AG04450 (cell line): Measurements from ENCODE around the gene SNX13. TPM values are rescaled to one million over a fixed set of nuclear protein-coding genes. Genes with fewer than 3 reads are reported as not detected.

Source experiments
- CTCF ChIA-PET: fragments of 300-600, 350-600 bp; formaldehyde crosslinking; extraction: SDS; loops from one replicate; lab custom pipeline; 2022; ENCODE audit warnings: antibody characterized with exemption, inconsistent platforms; lab: Charles Lee
- POLR2A ChIA-PET: fragments of 350-600 bp; formaldehyde crosslinking; extraction: SDS; loops from one replicate; lab custom pipeline; 2021; ENCODE audit warnings: antibody characterized with exemption, inconsistent platforms; lab: Yijun Ruan, JAX
- DNase-seq: peaks from one replicate; pipeline ENCODE4 v3.0.0-alpha.2; 2011; ENCODE audit warnings: low read depth, low spot score
- H3K27ac ChIP-seq: one replicate; pipeline ENCODE4 v1.5.1; 2012; ENCODE audit warnings: low read depth, low read length, control low read depth
- H3K27me3 ChIP-seq: one replicate; pipeline ENCODE4 v1.6.0; 2012; ENCODE audit warnings: low read length; ENCODE audit not compliant: control insufficient read depth, insufficient read depth
- H3K4me3 ChIP-seq: 2 replicates; pipeline ENCODE4 v1.5.1; 2011; ENCODE audit warnings: mild to moderate bottlenecking, low read depth, low read length, control low read depth
- H3K9me3 ChIP-seq: 2 replicates; pipeline ENCODE4 v1.5.1; 2012; ENCODE audit warnings: low read length; ENCODE audit not compliant: control insufficient read depth, insufficient read depth
- polyA plus RNA-seq: library from polyadenylated mRNA; depleted of rRNA; stranded (reverse); fragments of >200 nt; gene quantifications from 2 replicates; pipeline ENCODE4 v1.2.3, GENCODE V29; 2011
- TF ChIP-seq, protein P1 (sequence below): IDR thresholded peaks from 2 replicates; pipeline ENCODE4 v1.5.1; 2011; ENCODE audit warnings: low read depth, low read length, control low read depth, inconsistent platforms

The SNX13 gene
- polyA plus RNA-seq, 1 experiment, result 28.3 TPM

GRCh38 chr7:17830206-17830605 lies 110.1 kb downstream of the SNX13 start:
- POLR2A ChIA-PET, result no interaction called here

GRCh38 chr7:17829001-17829400 lies 111.3 kb downstream of the SNX13 start:
- POLR2A ChIA-PET, result no interaction called here
- no peak for DNase-seq
- H3K27me3 ChIP-seq, result no peaks in the 10 kb centered on the region
- no peak overlapping the region for H3K4me3 ChIP-seq
- CTCF ChIA-PET, result no interaction called here
- no peaks in the 10 kb centered on the region for H3K9me3 ChIP-seq
- TF ChIP-seq, protein P1, sequence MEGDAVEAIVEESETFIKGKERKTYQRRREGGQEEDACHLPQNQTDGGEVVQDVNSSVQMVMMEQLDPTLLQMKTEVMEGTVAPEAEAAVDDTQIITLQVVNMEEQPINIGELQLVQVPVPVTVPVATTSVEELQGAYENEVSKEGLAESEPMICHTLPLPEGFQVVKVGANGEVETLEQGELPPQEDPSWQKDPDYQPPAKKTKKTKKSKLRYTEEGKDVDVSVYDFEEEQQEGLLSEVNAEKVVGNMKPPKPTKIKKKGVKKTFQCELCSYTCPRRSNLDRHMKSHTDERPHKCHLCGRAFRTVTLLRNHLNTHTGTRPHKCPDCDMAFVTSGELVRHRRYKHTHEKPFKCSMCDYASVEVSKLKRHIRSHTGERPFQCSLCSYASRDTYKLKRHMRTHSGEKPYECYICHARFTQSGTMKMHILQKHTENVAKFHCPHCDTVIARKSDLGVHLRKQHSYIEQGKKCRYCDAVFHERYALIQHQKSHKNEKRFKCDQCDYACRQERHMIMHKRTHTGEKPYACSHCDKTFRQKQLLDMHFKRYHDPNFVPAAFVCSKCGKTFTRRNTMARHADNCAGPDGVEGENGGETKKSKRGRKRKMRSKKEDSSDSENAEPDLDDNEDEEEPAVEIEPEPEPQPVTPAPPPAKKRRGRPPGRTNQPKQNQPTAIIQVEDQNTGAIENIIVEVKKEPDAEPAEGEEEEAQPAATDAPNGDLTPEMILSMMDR, result no peak
- H3K27ac ChIP-seq, result no peak overlapping the region

More at GRCh38 chr7:17830206-17830605, 110.1 kb downstream of the SNX13 start:
- Histone ChIP-seq H3K27me3 (no peaks in the 10 kb centered on the region), H3K27ac (no peak overlapping the region), H3K9me3 (no peaks in the 10 kb centered on the region), H3K4me3 (no peak overlapping the region)
- TF ChIP-seq, protein P1, result no peak
- no peak for DNase-seq
- CTCF ChIA-PET, result no interaction called here

DNA sequence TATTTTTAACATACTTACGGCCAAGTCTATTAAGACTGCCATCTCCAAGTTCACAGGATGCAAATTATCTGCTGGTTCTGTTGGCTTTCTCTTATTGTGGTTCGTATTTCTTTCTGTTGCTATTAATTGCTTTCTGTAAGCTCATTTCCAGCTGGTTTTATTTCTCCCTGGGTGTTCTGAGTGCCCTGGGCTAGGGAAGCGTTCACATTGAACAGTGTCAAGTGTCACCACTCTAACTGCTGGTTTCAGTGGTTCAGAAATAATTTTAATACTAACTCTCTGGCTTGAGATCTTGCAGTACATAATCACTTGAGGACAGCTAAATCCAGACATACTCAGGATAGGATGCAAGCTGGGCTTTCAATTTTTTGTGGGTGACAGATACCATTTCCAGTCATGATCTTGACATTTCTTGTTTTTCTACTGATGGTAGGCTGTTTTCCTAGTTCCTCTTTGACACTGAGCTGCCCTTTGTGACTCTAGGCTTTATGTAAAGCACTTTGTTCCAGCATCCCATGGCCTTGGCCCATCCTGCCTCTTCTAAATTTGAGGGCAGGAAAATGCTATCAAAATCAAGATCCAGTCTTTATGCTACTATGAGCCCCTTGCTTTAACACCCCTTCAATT lies 117.6 kb downstream of the SNX13 start:
- TF ChIP-seq, protein P1, result no peak
- POLR2A ChIA-PET, result no interaction called here
- no peak for DNase-seq
- no peak overlapping the region for H3K4me3 ChIP-seq
- H3K27ac ChIP-seq, result no peak overlapping the region
- H3K27me3 ChIP-seq, result no peaks in the 10 kb centered on the region
- CTCF ChIA-PET, result interaction anchor here (0.9 kb wide), 1 partner anchor 52 kb away, joined by 4 read pairs; no protein-coding TSS in a partner anchor
- no peaks in the 10 kb centered on the region for H3K9me3 ChIP-seq

GRCh38 chr7:17816903-17817302 lies 123.4 kb downstream of the SNX13 start:
- H3K27me3 ChIP-seq, result no peaks in the 10 kb centered on the region
- POLR2A ChIA-PET, result no interaction called here
- H3K27ac ChIP-seq, result no peak overlapping the region
- TF ChIP-seq, protein P1, result no peak
- DNase-seq, result no peak
- no peak overlapping the region for H3K4me3 ChIP-seq
- H3K9me3 ChIP-seq, result no peaks in the 10 kb centered on the region
- CTCF ChIA-PET, result no interaction called here

GRCh38 chr7:17815318-17815717 lies 125.0 kb downstream of the SNX13 start:
- CTCF ChIA-PET, result interaction anchor here (0.6 to 1.4 kb wide), 3 partner anchors 45 to 1081 kb away, joined by 3 to 4 read pairs (median 4); no protein-coding TSS in a partner anchor
- TF ChIP-seq, protein P1, result no peak
- Histone ChIP-seq H3K9me3 (no peaks in the 10 kb centered on the region), H3K27me3 (no peaks in the 10 kb centered on the region), H3K4me3 (no peak overlapping the region), H3K27ac (no peak overlapping the region)
- DNase-seq, result no peak
- POLR2A ChIA-PET, result no interaction called here
